Esophagus muscularis mucosa (tissue), 3 donors: ENCODE data around the gene GPR18.

Source experiments
- CTCF ChIP-seq, 3 experiments: fragments of 200-600 bp in 2 of 3; fragments of 450-650 bp in 1 of 3; sonication (generic) in 2 of 3; IDR thresholded peaks; one replicate each; pipeline ENCODE4 v1.5.1; 2017 to 2019; ENCODE audit warnings: antibody characterized with exemption in 3 of 3, mild to moderate bottlenecking in 2 of 3, moderate library complexity in 1 of 3
- POLR2AphosphoS5 ChIP-seq, 2 donors: sonication (generic); formaldehyde crosslinking; IDR thresholded peaks; one replicate each; pipeline ENCODE4 v1.6.1; 2017; ENCODE audit warnings: antibody characterized with exemption in 2 of 2

DNA sequence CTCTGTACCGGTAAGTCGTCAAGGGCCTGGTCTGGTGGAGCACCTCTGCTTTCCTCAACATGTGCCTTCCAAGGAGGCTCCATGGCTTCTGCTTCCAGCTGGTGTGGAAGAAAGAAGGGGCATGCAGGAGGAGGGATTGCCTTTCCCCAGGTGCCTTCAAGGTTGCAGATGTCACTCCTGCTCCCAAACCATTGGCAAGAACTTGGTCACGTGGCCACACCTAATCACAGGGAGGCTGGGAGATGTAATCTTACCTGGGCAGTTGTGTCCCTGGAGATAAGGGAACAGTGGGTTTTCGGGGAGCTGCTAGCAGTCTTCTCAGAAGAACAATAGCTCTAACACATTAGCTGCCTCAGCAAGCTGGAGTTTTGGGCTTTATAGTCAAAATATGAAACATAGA is 9.7 kb upstream of the GPR18 start:
- TF ChIP-seq CTCF (IDR thresholded peaks at IDR 0.05) = no peak
- TF ChIP-seq POLR2AphosphoS5 (IDR thresholded peaks at IDR 0.05) = no peak
